GM12878 (cell line): ENCODE measurements around the gene TMEM41B. TPM values are rescaled to one million over a fixed set of nuclear protein-coding genes. Genes with fewer than 3 reads are reported as not detected.
A peak's percentile ranks its signal among the peaks of the same experiment; 100 is the strongest.

ENCODE experiments used
- CHD4 ChIP-seq: fragments of 200-600 bp; sonication (generic); IDR thresholded peaks from 2 replicates; pipeline ENCODE4 v1.6.1; 2016; ENCODE audit warnings: mild to moderate bottlenecking
- CREB1 ChIP-seq: IDR thresholded peaks from 2 replicates; pipeline ENCODE4 v1.6.1; 2012; ENCODE audit warnings: low read depth, mild to moderate bottlenecking, inconsistent platforms
- E4F1 ChIP-seq: fragments of 450-650 bp; IDR thresholded peaks from 2 replicates; pipeline ENCODE4 v1.6.1; 2018; ENCODE audit warnings: borderline replicate concordance, mild to moderate bottlenecking; ENCODE audit not compliant: partially characterized antibody
- ESRRA ChIP-seq: IDR thresholded peaks from 2 replicates; pipeline ENCODE4 v1.6.1; 2012; ENCODE audit warnings: mild to moderate bottlenecking, low read length, improper control_type of control experiment
- HDAC2 ChIP-seq: fragments of 200-600 bp; sonication (generic); IDR thresholded peaks from 2 replicates; pipeline ENCODE4 v1.6.1; 2017
- HDAC6 ChIP-seq: fragments of 200-600 bp; sonication (generic); IDR thresholded peaks from one replicate; pipeline ENCODE4 v1.8.0; 2017; ENCODE audit warnings: antibody characterized with exemption; ENCODE audit not compliant: unreplicated experiment
- HSF1 ChIP-seq: fragments of 150-350 bp; IDR thresholded peaks from 2 replicates; pipeline ENCODE4 v1.6.1; 2014; ENCODE audit warnings: mild to moderate bottlenecking, low read depth, low read length
- MLLT1 ChIP-seq: fragments of 450-650 bp; IDR thresholded peaks from 2 replicates; pipeline ENCODE4 v1.6.1; 2016; ENCODE audit warnings: mild to moderate bottlenecking
- NFXL1 ChIP-seq: fragments of 450-650 bp; IDR thresholded peaks from 2 replicates; pipeline ENCODE4 v1.6.1; 2017; ENCODE audit warnings: antibody characterized with exemption, mild to moderate bottlenecking, borderline replicate concordance
- NFYB ChIP-seq: IDR thresholded peaks from 2 replicates; pipeline ENCODE4 v1.6.1; 2011; ENCODE audit warnings: low read depth, mild to moderate bottlenecking, low read length, improper control_type of control experiment, moderate library complexity; ENCODE audit not compliant: insufficient read depth
- PAX8 ChIP-seq: fragments of 450-650 bp; IDR thresholded peaks from 2 replicates; pipeline ENCODE4 v1.6.1; 2017; ENCODE audit warnings: mild to moderate bottlenecking, moderate library complexity
- PML ChIP-seq: IDR thresholded peaks from 2 replicates; pipeline ENCODE4 v1.6.1; 2012; ENCODE audit warnings: low read length, inconsistent platforms
- SREBF1 ChIP-seq: IDR thresholded peaks from 2 replicates; pipeline ENCODE4 v1.6.1; 2012; ENCODE audit warnings: mild to moderate bottlenecking, low read length
- STAT3 ChIP-seq: IDR thresholded peaks from 2 replicates; pipeline ENCODE4 v1.6.1; 2011; ENCODE audit warnings: low read depth, low read length, improper control_type of control experiment
- TCF12 ChIP-seq: IDR thresholded peaks from 2 replicates; pipeline ENCODE4 v1.6.1; 2011; ENCODE audit warnings: low read depth, mild to moderate bottlenecking, low read length
- ZNF384 ChIP-seq: IDR thresholded peaks from 2 replicates; pipeline ENCODE4 v1.6.1; 2012; ENCODE audit warnings: low read depth, mild to moderate bottlenecking, low read length, improper control_type of control experiment, borderline replicate concordance
- ZNF592 ChIP-seq: fragments of 450-650 bp; IDR thresholded peaks from 2 replicates; pipeline ENCODE4 v1.6.1; 2017; ENCODE audit warnings: mild to moderate bottlenecking, moderate library complexity
- polyA plus RNA-seq, 11 experiments: library from polyadenylated mRNA; depleted of rRNA in 4 of 11; unstranded in 6 of 11; stranded (reverse) in 5 of 11; fragments of >200 nt; fragmentation: Nextera tagmentation in 4 of 11; fragmentation: Illumina TruSeq in 1 of 11; extraction: Ambion mirVana in 4 of 11; extraction: Trizol in 1 of 11; gene quantifications; 1 replicate in 1 of 11; 2 replicates in 10 of 11; pipeline versions ENCODE4 v1.2.1 to v1.2.3, GENCODE V29; 2011 to 2016; ENCODE audit warnings: inconsistent platforms in 2 of 11, missing spikeins in 2 of 11, low read depth in 1 of 11
- total RNA-seq, 4 experiments: library from RNA; depleted of rRNA in 3 of 4; stranded (reverse); fragments of >200 nt in 3 of 4; fragmentation: Illumina TruSeq in 1 of 4; extraction: Trizol in 1 of 4; gene quantifications; 2 replicates each; pipeline versions ENCODE4 v1.2.1 to v1.2.3, GENCODE V29; 2013 to 2021

The TMEM41B gene
- total and polyA plus RNA-seq, 10 of the 15 experiments (the other 5 are each of a cell fraction or from before 2014, with no cell fraction given): 8.0 to 31.0 (median 20.5) TPM

GRCh38 chr11:9280655-9281301, 33.6 kb downstream of the TMEM41B start (continued):
- TF ChIP-seq HDAC6 (no peak), ESRRA (no peak), STAT3 (no peak), ZNF384 (no peak), NFXL1 (no peak), HDAC2 (no peak), PML (no peak), CHD4 (no peak), HSF1 (no peak), PAX8 (no peak), NFYB (no peak), ZNF592 (no peak), E4F1 (no peak), SREBF1 (no peak), MLLT1 (0 out of 2 replicates have a peak, but pooled peaks have one; percentile 51), CREB1 (no peak), TCF12 (0 out of 2 replicates have a peak, but pooled peaks have one; percentile 28)
